Right lobe of liver (tissue), 4 donors: ENCODE results near the gene MRPL53.

Experiments used
- POLR2A ChIP-seq: fragments of 450-650 bp; IDR thresholded peaks from one replicate; pipeline ENCODE4 v1.6.1; 2017; ENCODE audit warnings: antibody characterized with exemption, mild to moderate bottlenecking
- TF ChIP-seq, protein P1 (sequence below), 4 donors: fragments of 200-600 bp in 3 of 4; fragments of 450-650 bp in 1 of 4; IDR thresholded peaks; one replicate each; pipeline versions ENCODE4 v1.5.1 to v1.8.0; 2016 to 2022; ENCODE audit warnings: antibody characterized with exemption in 4 of 4, mild to moderate bottlenecking in 2 of 4
- donor health status: DM: no; HTN: no; CAD: no.
- donor health status: DM: no; HTN: no; CAD: no.
- donor health status: DM: no; HTN: yes; CAD: no.

DNA sequence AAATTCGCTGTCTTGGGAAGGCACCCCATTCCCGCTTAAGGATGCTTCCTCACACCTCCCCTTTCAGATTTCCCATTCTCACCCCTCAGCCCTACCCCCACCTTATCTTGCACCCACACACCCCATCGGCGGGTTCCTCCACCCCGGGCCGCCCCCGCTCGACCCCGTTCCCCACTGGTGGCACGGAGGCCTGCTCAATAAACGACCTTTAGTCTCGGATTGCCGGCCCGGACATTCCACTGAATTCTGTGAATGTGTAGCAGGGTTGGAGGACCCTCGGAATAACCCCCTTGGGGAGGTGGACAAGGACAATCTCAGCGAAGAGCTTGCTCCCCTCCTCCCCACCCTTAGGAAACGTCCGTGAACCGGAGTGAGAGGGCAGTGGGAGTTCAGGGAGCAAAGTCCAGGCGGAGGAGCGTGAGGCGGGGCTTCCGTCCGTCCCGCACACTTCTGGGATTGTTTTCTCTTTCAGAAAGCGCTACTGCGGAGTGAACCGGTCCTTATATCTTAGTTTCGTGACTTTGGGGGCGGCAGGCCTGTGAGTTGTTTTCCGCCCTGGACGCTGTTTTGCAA, 29.8 kb upstream of the MRPL53 start:
- TF ChIP-seq, protein P1, sequence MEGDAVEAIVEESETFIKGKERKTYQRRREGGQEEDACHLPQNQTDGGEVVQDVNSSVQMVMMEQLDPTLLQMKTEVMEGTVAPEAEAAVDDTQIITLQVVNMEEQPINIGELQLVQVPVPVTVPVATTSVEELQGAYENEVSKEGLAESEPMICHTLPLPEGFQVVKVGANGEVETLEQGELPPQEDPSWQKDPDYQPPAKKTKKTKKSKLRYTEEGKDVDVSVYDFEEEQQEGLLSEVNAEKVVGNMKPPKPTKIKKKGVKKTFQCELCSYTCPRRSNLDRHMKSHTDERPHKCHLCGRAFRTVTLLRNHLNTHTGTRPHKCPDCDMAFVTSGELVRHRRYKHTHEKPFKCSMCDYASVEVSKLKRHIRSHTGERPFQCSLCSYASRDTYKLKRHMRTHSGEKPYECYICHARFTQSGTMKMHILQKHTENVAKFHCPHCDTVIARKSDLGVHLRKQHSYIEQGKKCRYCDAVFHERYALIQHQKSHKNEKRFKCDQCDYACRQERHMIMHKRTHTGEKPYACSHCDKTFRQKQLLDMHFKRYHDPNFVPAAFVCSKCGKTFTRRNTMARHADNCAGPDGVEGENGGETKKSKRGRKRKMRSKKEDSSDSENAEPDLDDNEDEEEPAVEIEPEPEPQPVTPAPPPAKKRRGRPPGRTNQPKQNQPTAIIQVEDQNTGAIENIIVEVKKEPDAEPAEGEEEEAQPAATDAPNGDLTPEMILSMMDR (IDR thresholded peaks at IDR 0.05), result no peak
- no peak for TF ChIP-seq POLR2A
